ENCODE data around the gene LMBR1.

The LMBR1 gene

GRCh38 chr7:156754201-156754600 lies 138.8 kb downstream of the LMBR1 start:
- Histone ChIP-seq H3K4me3 (ENCODE audit: low read depth, low read length) (no peak overlapping the region), H3K36me3 (no peaks in the 10 kb centered on the region; the same call in 1 of the 2 replicates), H3K9me3 (no peaks in the 10 kb centered on the region), H3K4me1 (no peaks in the 10 kb centered on the region), H3K27me3 (no peaks in the 10 kb centered on the region)
- DNase-seq: no peak
- TF ChIP-seq, protein P1, sequence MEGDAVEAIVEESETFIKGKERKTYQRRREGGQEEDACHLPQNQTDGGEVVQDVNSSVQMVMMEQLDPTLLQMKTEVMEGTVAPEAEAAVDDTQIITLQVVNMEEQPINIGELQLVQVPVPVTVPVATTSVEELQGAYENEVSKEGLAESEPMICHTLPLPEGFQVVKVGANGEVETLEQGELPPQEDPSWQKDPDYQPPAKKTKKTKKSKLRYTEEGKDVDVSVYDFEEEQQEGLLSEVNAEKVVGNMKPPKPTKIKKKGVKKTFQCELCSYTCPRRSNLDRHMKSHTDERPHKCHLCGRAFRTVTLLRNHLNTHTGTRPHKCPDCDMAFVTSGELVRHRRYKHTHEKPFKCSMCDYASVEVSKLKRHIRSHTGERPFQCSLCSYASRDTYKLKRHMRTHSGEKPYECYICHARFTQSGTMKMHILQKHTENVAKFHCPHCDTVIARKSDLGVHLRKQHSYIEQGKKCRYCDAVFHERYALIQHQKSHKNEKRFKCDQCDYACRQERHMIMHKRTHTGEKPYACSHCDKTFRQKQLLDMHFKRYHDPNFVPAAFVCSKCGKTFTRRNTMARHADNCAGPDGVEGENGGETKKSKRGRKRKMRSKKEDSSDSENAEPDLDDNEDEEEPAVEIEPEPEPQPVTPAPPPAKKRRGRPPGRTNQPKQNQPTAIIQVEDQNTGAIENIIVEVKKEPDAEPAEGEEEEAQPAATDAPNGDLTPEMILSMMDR (IDR thresholded peaks at IDR 0.05; ENCODE audit: low read depth, low read length): no peak

DNA sequence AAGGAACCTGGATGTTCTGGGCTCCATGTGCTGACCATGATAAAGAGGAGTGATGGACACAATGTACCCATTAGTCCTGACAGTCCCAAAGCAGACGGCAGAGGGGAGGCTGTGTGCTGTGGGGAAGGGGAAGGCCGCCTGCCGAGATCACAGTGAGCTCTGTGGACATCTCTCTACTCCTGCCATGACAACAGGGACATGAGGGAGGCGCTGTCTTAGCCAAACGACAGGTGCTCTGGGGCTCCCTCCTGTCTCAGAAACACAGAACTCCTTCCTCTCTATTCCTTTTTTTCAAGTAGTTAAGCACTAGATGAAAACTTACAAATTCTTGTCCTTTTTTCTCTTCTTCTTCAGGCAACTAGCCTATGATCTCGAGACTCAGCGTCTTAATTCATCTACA lies 139.4 kb downstream of the LMBR1 start:
- TF ChIP-seq, protein P1 (IDR thresholded peaks at IDR 0.05; ENCODE audit: low read depth, low read length): no peak

DNA sequence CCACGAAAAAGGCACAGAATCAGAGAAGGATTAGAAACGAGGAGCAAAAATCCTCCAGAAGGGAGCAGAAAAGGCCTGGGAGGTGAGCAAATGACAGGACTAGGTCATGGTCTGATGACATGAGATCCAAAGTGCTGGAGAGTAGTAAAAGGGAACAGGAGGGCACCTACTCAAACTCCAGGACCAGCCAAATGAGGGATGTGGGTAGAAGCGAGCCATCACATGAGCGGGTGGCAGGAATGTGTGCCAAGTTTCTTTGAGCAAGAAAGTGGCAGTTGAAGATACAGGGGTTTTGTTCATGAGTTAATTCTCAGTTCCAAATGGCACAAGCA lies 139.8 kb downstream of the LMBR1 start:
- no peaks in the 10 kb centered on the region for H3K27me3 ChIP-seq
- TF ChIP-seq, protein P1 (IDR thresholded peaks at IDR 0.05; ENCODE audit: low read depth, low read length): no peak
- no peaks in the 10 kb centered on the region for H3K9me3 ChIP-seq
- no peaks in the 10 kb centered on the region; the same call in 1 of the 2 replicates for H3K36me3 ChIP-seq
- H3K4me1 ChIP-seq: no peaks in the 10 kb centered on the region
- no peak overlapping the region for H3K4me3 ChIP-seq (ENCODE audit: low read depth, low read length)
- DNase-seq: no peak

More for the DNA sequence above, 139.4 kb downstream of the LMBR1 start:
- Histone ChIP-seq H3K4me3 (ENCODE audit: low read depth, low read length) (no peak overlapping the region), H3K36me3 (no peaks in the 10 kb centered on the region; the same call in 1 of the 2 replicates), H3K27me3 (no peaks in the 10 kb centered on the region), H3K9me3 (no peaks in the 10 kb centered on the region), H3K4me1 (no peaks in the 10 kb centered on the region)
- DNase-seq: no peak

- Histone ChIP-seq H3K27me3 (no peaks in the 10 kb centered on the region), H3K9me3 (no peaks in the 10 kb centered on the region), H3K4me3 (ENCODE audit: low read depth, low read length) (no peak overlapping the region), H3K4me1 (no peaks in the 10 kb centered on the region), H3K36me3 (no peaks in the 10 kb centered on the region; the same call in 1 of the 2 replicates)
- TF ChIP-seq, protein P1 (IDR thresholded peaks at IDR 0.05; ENCODE audit: low read depth, low read length): no peak
- DNase-seq: no peak
Observed at GRCh38 chr7:156752367-156753228, 140.4 kb downstream of the LMBR1 start.

GRCh38 chr7:156751319-156751718 lies 141.7 kb downstream of the LMBR1 start:
- TF ChIP-seq, protein P1 (IDR thresholded peaks at IDR 0.05; ENCODE audit: low read depth, low read length): no peak
- Histone ChIP-seq H3K4me1 (no peaks in the 10 kb centered on the region), H3K9me3 (no peaks in the 10 kb centered on the region), H3K4me3 (ENCODE audit: low read depth, low read length) (no peak overlapping the region), H3K27me3 (no peaks in the 10 kb centered on the region), H3K36me3 (no peaks in the 10 kb centered on the region; the same call in 1 of the 2 replicates)
- no peak for DNase-seq

DNA sequence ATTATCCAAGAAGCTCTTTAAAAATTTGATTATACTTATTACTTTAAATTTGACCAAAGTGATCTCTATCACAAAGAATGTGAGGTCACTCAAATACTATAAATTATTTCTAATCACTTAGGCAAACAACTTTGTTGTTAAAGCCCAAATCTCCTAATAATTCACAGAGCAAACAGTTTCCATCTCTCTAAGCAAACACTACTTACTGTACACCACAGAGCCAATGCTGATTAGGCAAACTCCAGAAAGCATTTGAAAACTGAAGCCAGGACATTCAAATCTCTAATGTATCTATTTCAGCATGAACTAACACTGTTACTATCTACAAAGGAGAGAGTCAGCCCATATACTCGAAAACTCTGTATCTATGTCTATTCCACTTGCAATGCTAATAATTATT lies 145.3 kb downstream of the LMBR1 start:
- DNase-seq: no peak
- Histone ChIP-seq H3K4me1 (no peaks in the 10 kb centered on the region), H3K36me3 (no peaks in the 10 kb centered on the region), H3K27me3 (no peaks in the 10 kb centered on the region), H3K4me3 (ENCODE audit: low read depth, low read length) (no peak overlapping the region), H3K9me3 (no peaks in the 10 kb centered on the region)
- TF ChIP-seq, protein P1 (IDR thresholded peaks at IDR 0.05; ENCODE audit: low read depth, low read length): no peak

Measured in BE2C (cell line).